GM18909 (cell line): Measurements from ENCODE around the gene SNX32.

ENCODE experiments used
- ATAC-seq: cut with Tn5 transposase; IDR thresholded peaks from one replicate; pipeline ENCODE4 v1.9.1; 2021; ENCODE audit warnings: mild to moderate bottlenecking; ENCODE audit not compliant: unreplicated experiment, poor library complexity

The SNX32 gene

GRCh38 chr11:65897020-65897471 is 63.3 kb downstream of the SNX32 start:
- ATAC-seq: no peak

DNA sequence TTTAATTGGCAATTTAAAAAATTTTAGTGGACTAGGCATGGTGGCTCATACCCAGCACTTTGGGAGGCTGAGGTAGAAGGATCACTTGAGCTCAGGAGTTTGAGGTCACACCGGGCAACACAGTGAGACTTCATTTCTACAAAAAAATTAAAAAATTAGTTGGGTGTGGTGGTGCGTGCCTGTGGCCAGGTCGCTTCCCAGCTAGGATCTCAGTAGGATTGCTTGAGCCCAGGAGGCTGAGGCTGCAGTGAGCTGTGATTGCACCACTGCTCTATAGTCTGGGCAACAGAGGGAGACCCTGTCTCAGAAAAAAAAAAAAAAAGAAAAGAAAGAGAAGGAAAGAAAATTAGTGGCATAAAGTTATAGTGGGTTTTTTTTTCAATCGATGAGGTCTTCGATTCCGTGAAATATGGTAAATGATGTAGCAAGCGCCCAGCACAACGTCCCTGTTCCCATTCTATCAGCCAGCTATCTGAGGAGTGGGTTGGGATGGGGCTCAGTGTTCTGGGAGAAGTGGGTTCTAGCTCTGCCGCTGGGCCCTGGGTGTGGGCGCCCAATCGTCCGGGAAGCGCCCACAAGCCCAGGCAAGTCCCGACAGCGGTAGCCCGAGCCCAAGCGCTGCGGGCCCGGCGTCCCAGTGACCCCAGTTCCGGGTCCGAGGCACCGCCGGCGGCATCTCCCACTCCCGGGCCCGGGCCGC is 65.0 kb downstream of the SNX32 start:
- no peak for ATAC-seq

- ATAC-seq: no peak
Measured at GRCh38 chr11:65899356-65900124, 65.8 kb downstream of the SNX32 start.

GRCh38 chr11:65900125-65900898 is 66.5 kb downstream of the SNX32 start, which contains the start of gene FOSL1:
Gene FOSL1, minus strand, starts transcription at chr11:65900388. Its CDS starts 49 bp downstream, at chr11:65900339.
- peak; percentile 79 for ATAC-seq

GRCh38 chr11:65900899-65901180 is 67.1 kb downstream of the SNX32 start:
- ATAC-seq: no peak

- no peak for ATAC-seq
Measured at GRCh38 chr11:65903068-65903481, 69.3 kb downstream of the SNX32 start.
